Calu3 (cell line): ENCODE data around the gene SPATS2. TPM values are rescaled to one million over a fixed set of nuclear protein-coding genes. Genes with fewer than 3 reads are reported as not detected.

Experiments used
- BruUV-seq: library from RNA; stranded (reverse); fragments of 400-500 nt; replicated peaks from 2 replicates; lab custom pipeline; 2021; lab: Mats Ljungman, UMichigan
- CTCF ChIA-PET: fragments of 300-600 bp; sonication (Branson Sonifier 250); formaldehyde crosslinking; loops from one replicate; lab custom pipeline; 2022; ENCODE audit warnings: antibody characterized with exemption; lab: Charles Lee
- DNase-seq: peaks from one replicate; pipeline ENCODE4 v3.0.0; 2022
- H3K27ac Mint-ChIP-seq: one replicate; pipeline ENCODE4 v1.8.0; 2022; ENCODE audit warnings: mixed read lengths; ENCODE audit not compliant: unreplicated experiment
- H3K27me3 Mint-ChIP-seq: one replicate; pipeline ENCODE4 v1.8.0; 2022; ENCODE audit warnings: mixed read lengths; ENCODE audit not compliant: unreplicated experiment
- H3K36me3 Mint-ChIP-seq: one replicate; pipeline ENCODE4 v1.8.0; 2022; ENCODE audit warnings: mild to moderate bottlenecking, moderate library complexity, mixed read lengths; ENCODE audit not compliant: insufficient read depth, unreplicated experiment
- H3K4me1 Mint-ChIP-seq: one replicate; pipeline ENCODE4 v1.8.0; 2022; ENCODE audit warnings: mild to moderate bottlenecking, low read depth, mixed read lengths; ENCODE audit not compliant: unreplicated experiment
- H3K4me3 Mint-ChIP-seq: one replicate; pipeline ENCODE4 v1.8.0; 2022; ENCODE audit warnings: mild to moderate bottlenecking, low read depth, moderate library complexity, mixed read lengths; ENCODE audit not compliant: unreplicated experiment
- H3K9me3 Mint-ChIP-seq: one replicate; pipeline ENCODE4 v1.8.0; 2022; ENCODE audit warnings: low read depth, mixed read lengths; ENCODE audit not compliant: unreplicated experiment
- intact Hi-C: fragments of 100-400 bp; cut with micrococcal nuclease; formaldehyde crosslinking; loops from one replicate; pipeline ENCODE4 v1.10.0; 2022; ENCODE audit not compliant: unreplicated experiment
- total RNA-seq: library from RNA; stranded (reverse); gene quantifications from 2 replicates; pipeline ENCODE4 v1.2.3, GENCODE V29; 2022
- TF ChIP-seq, protein P1 (sequence below): fragments of 200-600 bp; IDR thresholded peaks from one replicate; pipeline ENCODE4 v1.8.0; 2022; ENCODE audit warnings: antibody characterized with exemption; ENCODE audit not compliant: unreplicated experiment

Gene SPATS2
- total RNA-seq, 1 experiment from 2014 or later = 23.2 TPM

- Mint-ChIP-seq H3K27me3 (no peaks in the 10 kb centered on the region), H3K9me3 (no peaks in the 10 kb centered on the region), H3K4me1 (peaks cover 8% of the 10 kb centered on the region), H3K36me3 (peaks cover 14% of the 10 kb centered on the region), H3K27ac (no peak overlapping the region), H3K4me3 (no peak overlapping the region)
- intact Hi-C loops = no loop called here
- CTCF ChIA-PET = interaction anchor here (0.6 kb wide), 1 partner anchor 185 kb away, joined by 3 read pairs; no protein-coding TSS in a partner anchor
- TF ChIP-seq, protein P1, sequence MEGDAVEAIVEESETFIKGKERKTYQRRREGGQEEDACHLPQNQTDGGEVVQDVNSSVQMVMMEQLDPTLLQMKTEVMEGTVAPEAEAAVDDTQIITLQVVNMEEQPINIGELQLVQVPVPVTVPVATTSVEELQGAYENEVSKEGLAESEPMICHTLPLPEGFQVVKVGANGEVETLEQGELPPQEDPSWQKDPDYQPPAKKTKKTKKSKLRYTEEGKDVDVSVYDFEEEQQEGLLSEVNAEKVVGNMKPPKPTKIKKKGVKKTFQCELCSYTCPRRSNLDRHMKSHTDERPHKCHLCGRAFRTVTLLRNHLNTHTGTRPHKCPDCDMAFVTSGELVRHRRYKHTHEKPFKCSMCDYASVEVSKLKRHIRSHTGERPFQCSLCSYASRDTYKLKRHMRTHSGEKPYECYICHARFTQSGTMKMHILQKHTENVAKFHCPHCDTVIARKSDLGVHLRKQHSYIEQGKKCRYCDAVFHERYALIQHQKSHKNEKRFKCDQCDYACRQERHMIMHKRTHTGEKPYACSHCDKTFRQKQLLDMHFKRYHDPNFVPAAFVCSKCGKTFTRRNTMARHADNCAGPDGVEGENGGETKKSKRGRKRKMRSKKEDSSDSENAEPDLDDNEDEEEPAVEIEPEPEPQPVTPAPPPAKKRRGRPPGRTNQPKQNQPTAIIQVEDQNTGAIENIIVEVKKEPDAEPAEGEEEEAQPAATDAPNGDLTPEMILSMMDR = no peak
- no peak for DNase-seq
- BruUV-seq = no TSS peak
These were observed 120.3 kb downstream of the SPATS2 start for GRCh38 chr12:49487605-49488004.

- BruUV-seq = no TSS peak
- CTCF ChIA-PET = no interaction called here
- no peaks in the 10 kb centered on the region for H3K27me3 Mint-ChIP-seq
- no peak overlapping the region for H3K4me3 Mint-ChIP-seq
- H3K27ac Mint-ChIP-seq = no peak overlapping the region
- TF ChIP-seq, protein P1 = no peak
- no peaks in the 10 kb centered on the region for H3K9me3 Mint-ChIP-seq
- intact Hi-C loops = no loop called here
- DNase-seq = no peak
- peaks cover 14% of the 10 kb centered on the region for H3K36me3 Mint-ChIP-seq
- H3K4me1 Mint-ChIP-seq = peaks cover 8% of the 10 kb centered on the region
These were observed 121.9 kb downstream of the SPATS2 start for GRCh38 chr12:49489154-49489553.

DNA sequence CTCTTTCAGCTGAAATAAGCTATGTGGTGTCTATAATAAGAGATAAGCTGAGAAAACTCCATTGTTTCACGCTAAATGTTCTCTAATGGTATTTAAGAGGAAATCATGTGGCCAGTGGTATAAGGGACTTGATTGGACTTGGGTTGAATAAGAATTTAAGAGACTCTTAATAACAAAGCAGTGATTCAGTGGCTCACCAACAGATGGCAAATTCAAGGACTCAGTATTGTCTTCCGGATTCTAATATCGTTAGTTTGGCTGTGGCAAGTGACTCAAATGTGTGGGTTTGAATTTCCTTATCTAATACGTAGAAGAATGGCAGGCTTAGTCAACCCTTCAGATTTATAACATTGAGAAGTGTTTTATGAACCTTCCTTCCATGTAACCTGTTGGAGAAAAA, 122.5 kb downstream of the SPATS2 start:
- DNase-seq = no peak
- no peak overlapping the region for H3K27ac Mint-ChIP-seq
- CTCF ChIA-PET = no interaction called here
- intact Hi-C loops = no loop called here
- peaks cover 8% of the 10 kb centered on the region for H3K4me1 Mint-ChIP-seq
- TF ChIP-seq, protein P1 = no peak
- H3K36me3 Mint-ChIP-seq = peaks cover 14% of the 10 kb centered on the region
- no peak overlapping the region for H3K4me3 Mint-ChIP-seq
- H3K9me3 Mint-ChIP-seq = no peaks in the 10 kb centered on the region
- no TSS peak for BruUV-seq
- no peaks in the 10 kb centered on the region for H3K27me3 Mint-ChIP-seq

DNA sequence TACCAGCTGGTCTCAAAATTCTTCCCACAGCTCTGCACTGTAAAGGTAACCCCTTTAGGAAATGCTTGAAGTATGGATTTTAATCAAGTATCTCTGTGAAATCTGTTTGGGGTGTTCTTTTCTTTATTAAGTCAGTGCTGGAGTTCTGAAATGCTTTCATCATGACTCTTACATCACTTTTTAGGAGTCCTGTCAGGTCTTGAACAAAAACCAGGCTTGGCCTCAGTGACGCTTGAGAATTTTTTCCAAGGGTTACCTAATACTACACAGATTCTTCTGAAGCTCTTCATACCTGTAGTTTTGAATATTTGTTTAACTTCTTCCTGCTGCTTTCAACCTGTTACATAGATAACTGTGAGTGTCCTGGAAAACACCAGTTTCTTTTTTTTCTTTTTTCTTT, 124.6 kb downstream of the SPATS2 start:
- Mint-ChIP-seq H3K27me3 (no peaks in the 10 kb centered on the region), H3K4me1 (peaks cover 8% of the 10 kb centered on the region), H3K36me3 (peaks cover 9% of the 10 kb centered on the region), H3K9me3 (no peaks in the 10 kb centered on the region), H3K4me3 (no peak overlapping the region), H3K27ac (no peak overlapping the region)
- CTCF ChIA-PET = interaction anchor here (1.2 kb wide), 1 partner anchor 12 kb away, joined by 3 read pairs; no protein-coding TSS in a partner anchor
- intact Hi-C loops = no loop called here
- no TSS peak for BruUV-seq
- DNase-seq = no peak
- TF ChIP-seq, protein P1 = no peak
